NCI-H187 treated with DMSO at 0.1 percent for 48 hours (cell line): ENCODE results near the gene SWI5.
"Not testable (repeated sequence)": the region's sequence is repeated elsewhere in the genome, so short reads cannot be mapped to it uniquely, and the experiment has no call there.

Source experiments
- DNase-seq: peaks from one replicate; lab custom pipeline; 2025; lab: John Stamatoyannopoulos, UW

Gene SWI5

DNA sequence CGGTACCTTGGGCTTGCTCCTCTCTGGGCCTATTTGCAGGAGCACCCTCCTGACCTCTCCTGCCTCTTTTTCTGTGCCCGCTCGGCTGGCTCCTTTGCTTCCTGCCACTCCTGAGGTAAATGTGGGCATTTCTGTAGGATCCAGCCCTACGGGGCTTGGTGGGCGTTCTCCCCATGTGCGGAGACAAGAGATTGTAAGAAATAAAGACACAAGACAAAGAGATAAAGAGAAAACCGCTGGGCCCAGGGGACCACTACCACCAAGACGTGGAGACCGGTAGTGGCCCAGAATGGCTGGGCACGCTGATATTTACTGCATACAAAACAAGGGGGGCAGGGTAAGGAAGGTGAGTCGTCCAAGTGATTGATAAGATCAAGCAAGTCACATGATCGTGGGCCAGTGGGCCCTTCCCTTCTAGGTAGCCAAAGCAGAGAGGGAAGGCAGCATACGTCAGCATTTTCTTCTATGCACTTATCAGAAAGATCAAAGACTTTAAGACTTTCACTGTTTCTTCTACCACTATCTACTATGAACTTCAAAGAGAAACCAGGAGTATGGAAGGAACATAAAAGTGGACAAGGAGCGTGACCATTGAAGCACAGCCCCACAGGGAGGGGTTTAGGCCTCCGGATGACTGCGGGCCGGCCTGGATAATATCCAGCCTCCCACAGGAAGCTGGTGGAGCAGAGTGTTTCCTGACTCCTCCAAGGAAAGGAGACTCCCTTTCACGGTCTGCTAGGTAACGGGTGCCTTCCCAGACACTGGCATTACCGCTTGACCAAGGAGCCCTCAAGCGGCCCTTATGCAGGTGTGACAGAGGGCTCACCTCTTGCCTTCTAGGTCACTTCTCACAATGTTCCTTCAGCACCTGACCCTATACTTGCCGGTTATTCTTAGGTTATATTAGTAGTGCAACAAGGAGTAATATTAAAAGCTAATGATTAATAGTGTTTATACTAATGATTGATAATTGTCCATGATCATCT, 3.3 kb downstream of the SWI5 start:
- not testable (repeated sequence) for DNase-seq

- no peak for DNase-seq
These were observed 4.1 kb downstream of the SWI5 start for GRCh38 chr9:128280084-128280622.

- DNase-seq = no peak
These were observed 6.4 kb downstream of the SWI5 start for GRCh38 chr9:128282500-128282899.

DNA sequence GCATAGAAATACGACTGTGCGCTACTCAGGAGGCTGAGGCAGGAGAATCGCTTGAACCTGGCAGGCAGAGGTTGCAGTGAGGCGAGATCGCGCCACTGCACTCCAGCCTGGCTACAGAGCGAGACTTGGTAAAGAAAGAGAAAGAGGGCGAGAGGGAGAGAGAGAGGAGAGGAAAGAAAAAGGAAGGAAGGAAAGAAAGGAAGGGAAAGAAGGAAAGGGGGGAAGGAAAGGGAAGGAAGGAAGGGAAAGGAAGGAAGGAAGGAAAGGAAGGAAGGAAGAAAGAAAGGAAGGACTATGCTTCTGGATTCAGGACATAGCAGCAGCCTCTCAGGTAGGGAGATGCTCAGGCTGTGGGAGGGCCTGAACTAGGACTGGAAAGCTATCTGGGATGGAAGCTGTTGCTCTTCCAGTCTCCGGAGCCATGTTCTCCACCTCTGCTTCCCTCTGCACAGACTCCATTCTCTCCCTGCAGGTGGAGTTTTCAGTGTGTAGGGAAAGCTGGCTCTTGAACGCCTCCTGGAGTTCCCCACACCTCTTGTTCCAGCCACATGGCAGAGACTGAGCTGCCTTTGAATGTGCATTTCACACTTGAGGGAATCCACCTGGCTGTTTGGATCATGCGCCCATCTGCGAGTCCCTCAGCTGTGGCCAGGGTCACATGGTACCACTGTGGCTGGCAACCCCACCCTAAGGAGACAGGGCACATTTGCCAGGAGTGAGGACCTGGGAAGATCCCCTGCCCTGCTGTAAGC, 9.1 kb downstream of the SWI5 start:
- DNase-seq = no peak

DNA sequence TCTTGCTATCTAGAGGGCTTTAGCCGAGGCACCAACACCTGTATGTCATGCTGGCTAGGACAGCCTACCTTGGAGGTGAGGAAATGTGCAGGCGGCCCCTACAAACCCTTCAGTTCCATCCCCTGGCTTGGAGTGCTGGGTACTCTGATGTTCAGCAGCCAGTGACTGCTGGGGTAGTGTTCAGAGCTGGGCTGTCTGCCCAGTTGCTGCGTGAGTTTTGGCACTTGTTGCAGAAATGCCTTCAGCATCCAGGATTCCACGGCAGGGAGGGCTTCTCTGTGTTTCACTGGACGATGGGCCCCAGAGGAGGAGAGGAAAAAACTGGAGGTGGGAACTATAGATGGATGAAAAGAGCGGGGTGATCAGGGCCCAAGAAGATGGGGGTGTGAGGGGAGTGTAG, 10.4 kb downstream of the SWI5 start:
- no peak for DNase-seq

DNA sequence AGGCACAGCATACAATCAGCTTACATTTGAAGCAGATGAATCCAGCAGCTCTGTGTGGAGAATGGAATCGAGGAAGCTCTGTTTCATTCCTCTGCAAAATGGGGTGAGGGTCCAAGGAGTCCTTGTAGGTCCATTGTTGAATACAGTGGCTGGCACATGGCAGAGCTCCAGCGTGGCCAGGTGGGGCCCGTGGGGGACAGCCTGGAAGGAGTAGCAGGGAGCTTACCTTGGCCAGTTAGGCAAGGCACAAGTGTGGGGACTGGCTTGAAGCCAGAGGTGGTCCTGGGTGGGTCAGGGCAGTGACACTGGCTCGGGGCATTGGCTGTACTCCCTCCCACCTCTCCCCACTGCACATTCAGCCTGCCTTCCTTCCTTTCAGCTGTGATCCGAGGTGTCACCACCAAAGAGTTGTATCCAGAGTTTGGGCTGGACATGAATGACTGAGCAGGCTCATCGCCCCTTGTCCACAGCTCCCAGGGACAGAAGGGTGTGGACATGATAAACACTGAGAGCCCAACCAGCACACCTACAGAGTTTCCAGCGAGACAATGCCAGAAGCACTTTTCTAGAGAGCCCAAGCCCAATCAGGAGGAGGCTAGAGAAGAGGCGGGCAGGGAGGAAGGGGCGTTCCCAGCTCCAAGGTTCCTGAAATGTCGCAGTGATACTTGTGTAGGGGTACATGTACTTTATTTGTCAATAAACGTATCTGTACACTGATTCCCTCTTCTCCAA, 12.4 kb downstream of the SWI5 start:
- DNase-seq = no peak

DNA sequence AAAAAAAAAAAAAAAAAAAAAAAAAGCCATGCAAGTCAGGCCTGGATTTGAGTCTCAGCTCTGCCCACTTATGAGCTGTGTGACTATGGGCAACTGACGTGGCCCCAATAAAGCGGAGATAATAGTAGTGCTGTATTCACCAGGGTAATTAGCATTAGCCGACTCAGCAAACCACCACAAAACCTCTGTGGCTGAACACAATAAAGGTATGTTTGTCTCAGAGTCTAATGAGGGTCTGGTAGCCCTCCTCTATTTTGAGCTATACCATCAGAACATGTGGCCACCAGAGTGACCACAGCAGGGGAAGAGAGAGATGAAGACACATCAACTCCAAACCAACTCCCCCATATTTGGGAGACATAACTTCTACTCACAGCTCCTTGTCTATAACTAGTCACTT, 15.9 kb downstream of the SWI5 start:
- DNase-seq = no peak

DNA sequence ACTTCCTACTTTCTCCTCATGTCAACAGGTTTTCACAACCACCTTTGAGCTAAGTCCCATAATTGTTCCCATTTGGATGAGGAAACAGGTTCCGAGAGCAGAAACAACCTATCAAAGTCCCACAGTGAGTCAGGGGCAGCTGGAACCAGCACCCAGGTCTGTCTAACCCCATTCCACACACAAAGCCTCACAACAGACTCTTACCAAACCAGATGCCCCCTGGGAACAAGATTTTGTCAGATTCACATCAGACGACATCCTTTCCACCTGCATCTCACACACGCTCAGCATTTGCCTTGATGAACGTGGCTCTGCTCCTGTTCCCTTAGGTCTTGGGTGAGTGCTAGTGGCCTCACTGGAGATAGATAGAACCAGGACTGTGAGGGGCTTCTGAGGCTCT, 17.0 kb downstream of the SWI5 start:
- DNase-seq = no peak

DNA sequence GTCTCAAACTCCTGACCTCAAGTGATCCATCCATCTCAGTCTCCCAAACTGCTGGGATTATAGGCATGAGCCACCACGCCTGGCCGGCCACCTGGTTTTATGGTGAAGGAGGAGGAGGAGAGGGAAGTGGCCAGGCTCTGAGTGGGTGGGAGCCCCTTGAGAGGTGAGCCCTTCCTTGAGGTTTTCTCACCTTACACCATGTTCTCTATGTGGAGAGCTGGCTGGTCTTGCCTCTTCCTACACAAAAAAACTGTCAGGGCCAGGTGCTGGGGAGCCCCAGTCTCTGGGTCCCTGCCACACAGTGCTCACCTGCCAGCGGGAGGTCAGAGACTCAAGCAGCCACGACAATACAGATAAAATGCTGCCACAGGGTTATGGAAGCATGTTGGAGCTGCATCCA, 18.1 kb downstream of the SWI5 start:
- no peak for DNase-seq

DNA sequence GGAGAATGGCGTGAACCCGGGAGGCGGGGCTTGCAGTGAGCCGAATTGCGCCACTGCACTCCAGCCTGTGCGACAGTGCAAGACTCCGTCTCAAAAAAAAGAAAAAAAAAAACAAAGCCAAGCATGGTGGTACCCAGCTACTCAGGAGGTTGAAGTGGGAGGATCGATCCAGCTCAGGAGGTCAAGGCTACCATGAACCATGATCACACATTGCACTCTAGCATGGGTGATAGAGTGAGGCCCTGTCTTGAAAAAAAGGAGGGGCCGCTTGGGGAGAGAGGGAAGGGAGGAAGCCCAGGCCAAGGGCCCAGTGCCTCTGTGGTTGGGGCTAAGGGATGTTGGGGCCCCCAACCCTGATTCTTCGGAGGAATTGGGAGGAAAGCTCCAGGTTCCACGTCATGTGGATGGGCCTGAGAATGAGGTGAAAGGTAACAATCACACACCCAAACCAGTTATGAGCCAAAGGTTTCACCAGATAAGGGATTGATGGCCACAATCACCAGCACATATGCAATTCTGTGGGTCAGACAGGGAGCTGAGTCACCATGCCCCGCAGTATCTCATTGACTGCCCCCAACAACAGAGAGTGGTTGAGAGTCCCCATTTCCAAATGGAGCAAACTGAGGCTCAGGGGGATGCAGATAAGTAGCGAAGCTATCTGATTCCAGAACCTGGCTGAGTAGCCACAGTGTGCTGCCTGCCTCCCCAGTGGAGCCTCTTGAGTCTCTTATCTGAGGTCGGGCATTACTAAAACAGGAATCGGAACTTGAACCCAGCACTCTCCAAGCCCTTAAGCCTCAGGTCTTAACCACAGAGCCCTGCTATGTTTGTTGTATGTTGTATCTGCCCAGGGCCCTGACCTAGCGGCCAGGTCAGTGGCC, 20.5 kb downstream of the SWI5 start:
- no peak for DNase-seq

DNA sequence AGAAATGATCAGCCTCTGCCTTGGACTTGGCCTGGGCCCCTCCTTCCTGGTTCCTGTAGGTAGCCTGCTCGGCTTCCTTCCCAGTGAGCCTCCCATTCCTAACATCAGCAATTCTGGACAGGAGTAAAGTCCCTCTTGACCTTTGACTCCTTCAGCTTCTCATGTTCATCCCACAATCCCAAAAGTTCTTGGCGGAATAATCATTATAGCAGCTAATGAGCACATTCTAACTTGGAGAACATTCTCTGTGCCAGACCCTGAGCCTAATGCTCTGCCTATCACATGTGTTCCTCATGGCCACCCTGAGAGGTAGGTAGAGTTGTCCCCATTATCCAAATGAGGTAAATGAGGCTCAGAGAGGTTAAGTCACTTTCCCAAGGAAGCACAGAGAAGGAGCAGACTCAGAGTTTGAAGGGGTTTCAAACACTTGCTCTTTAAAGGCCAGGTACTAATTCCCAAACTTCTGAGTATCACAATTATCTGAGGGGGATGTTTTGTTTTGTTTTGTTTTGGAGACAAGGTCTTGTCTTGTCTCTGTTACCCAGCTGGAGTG, 21.2 kb downstream of the SWI5 start:
- no peak for DNase-seq

DNA sequence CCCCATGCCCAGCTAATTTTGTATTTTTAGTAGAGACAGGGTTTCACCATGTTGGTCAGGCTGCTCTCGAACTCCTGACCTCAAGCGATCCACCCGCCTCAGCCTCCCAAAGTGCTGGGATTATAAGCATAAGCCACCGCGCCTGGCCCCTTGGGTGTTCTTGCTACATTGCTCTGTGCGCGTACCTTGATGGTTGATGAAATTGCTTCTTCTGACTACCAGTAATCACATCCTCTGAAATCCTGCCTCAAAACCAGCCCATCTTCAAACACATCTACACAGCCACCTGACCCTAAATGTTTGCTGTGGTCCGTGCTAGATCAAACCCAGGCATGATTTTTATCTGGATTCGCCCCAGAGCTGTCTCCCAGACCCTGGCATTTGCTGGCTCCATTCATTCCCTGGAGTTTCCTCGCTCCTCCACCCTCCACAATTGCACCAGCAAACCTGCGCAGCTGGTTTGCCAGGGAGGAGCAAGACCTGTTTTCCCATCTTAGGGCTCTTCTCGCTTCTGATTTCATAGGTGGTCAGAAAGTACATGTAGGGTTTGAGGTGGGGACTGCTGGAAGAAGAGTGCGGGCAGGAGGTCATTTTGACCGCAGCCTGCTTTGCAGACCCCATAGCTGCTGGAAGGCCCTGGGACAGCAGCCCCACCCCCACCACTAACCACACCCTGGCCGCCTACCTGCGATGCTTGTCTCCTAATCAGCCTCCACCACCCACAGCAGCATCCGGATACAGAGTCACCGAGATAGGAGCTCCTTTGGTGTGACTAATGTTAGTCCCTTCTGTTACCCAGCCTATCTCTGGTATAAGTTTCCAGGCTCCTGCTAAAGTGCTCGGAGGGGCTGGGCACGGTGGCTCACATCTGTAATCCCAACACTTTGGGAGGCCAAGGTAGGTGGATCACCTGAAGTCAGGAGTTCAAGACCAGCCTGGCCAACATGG, 22.7 kb downstream of the SWI5 start:
- no peak for DNase-seq

DNA sequence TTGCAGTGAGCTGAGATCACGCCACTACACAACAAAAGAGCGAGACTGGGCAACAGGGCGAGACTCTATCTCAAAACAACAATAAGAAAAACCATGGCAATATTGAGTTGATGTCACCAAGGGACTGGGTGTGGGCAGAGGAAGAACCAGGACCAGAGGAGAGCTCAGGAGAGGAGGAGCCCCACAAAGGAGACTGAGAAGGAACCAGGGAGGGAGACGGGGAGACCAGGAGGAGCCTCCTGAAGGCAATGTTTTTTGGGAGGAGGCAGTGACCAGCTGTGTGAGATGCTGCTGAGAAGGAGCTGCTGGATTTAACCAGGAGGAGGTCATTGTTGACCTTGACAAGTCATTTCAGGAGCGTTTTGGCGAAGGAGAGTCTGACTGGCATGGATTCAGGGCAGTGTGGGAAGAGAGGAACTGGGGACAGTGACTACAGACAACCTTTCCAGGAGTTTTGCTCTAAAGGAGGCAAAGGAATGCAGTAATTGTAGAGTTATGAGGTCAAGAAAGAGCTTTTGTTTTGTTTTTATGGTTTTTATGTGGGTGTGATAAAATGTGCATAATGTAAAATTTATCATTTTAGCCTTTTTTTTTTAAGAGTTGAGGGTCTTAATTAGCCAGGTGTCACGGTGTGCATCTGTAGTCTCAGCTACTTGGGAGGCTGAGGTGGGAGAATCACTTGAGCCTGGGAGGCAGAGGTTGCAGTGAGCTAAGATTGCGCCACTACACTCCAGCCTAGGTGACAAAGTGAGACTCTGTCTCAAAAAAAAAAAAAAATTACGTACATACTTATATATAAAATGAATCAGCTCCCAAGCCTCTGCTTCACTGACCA, 28.3 kb downstream of the SWI5 start:
- DNase-seq = no peak

DNA sequence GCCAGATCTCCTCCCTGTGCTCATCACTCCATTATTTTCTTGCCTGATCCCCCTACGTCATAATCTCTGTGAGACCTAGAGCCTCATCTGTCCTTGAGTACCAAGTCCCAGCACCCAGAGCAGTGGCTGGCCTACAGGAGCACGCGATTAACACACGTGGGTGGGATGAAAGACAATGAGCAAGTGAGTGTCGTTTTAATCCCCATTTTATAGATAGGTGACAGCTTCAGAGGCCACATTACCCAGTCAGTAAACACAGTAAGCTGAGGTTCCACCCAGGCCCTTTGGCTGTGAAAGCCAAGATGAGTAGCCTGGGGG, 28.9 kb downstream of the SWI5 start:
- no peak for DNase-seq

DNA sequence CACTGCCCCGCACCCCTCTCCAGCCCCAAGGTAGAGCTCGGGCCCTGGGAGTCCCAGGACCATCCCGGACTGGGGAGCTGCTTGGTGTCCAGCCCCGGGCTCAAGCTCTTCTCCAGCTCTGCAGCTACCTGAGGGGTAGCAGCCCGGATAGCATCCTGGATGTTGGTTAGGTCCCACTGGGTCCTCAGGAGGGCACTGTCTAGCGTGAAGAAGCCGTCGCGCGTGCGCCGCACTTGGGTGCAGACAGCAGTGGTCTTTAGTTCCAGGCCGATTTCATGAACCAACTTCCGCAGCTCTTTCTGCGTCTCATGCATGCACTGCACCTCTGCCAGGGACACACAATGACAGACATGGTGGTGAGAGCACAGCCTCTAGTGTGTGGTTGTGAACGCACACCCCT, 33.5 kb downstream of the SWI5 start:
- no peak for DNase-seq

DNA sequence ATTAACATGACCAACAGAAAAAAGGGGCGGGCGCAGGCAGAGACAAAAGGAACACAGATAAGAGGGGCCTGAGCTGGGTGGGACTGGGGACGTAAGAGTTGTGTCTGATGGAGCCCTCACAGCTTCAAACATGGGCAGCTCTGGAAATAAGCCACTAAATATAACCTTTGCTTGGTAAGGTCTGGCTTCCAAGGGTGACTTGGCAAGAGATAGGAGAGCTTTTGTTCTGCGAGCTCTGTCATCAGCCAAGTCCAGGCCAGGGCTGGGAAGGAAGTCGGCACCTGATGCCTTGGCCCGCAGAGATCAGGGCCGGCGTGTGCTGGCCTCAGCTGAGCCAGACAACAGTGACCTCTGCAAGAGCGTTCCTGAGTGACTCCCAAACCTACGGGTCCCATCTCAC, 34.4 kb downstream of the SWI5 start:
- no peak for DNase-seq

DNA sequence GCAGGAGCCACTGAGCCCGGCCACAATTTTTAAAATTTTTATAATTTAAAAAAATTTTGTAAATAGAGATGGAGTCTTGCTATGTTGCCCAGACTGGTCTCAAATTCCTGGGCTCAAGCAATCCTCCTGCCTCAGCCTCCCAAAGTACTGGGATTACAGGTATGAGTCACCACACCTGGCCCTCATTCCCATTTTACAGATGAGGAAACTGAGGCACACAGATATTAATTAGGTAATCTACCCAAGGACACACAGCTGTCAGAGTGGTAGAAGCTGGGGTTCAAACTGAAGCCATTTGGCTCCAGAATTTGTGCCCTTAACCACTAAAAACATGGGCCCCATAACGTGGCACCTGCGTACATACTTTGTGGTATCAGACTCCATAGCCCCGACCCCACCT, 38.6 kb downstream of the SWI5 start:
- DNase-seq = no peak

DNA sequence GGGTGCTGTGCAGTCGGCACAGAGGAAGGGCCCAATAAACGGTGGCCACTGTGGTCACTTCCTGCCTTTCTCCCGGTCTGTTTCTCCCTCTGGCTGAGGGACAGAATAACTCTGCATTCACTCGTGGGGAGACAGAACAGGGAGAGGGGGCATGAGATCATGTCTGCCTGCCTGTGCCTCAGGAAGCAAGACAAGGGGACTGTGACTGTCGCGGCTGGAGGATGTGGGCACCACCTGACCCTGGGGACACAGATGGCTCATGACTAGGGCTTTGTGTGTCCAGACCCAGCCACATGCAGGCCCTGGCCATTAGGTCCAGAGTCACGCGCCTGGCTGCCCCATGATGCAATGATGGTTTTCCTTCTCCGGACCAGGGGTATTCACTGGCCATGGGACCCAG, 40.3 kb downstream of the SWI5 start:
- no peak for DNase-seq

GRCh38 chr9:128317629-128318028, 41.6 kb downstream of the SWI5 start:
- DNase-seq = no peak
